HepG2 (cell line): ENCODE results near the gene FPGS. TPM values are rescaled to one million over a fixed set of nuclear protein-coding genes. Genes with fewer than 3 reads are reported as not detected.

Experiments used
- ETV5 ChIP-seq: IDR thresholded peaks from 2 replicates; pipeline ENCODE4 v1.6.1; 2018; ENCODE audit warnings: missing biosample characterization, missing genetic modification reagents, inconsistent platforms, borderline replicate concordance
- FOSL1 ChIP-seq: sonication (generic); formaldehyde crosslinking; IDR thresholded peaks from 2 replicates; pipeline ENCODE4 v1.9.0; 2021; ENCODE audit warnings: missing genetic modification reagents, borderline replicate concordance
- HNF4G ChIP-seq, 2 experiments: sonication (generic) in 1 of 2; formaldehyde crosslinking in 1 of 2; IDR thresholded peaks; 2 replicates each; pipeline versions ENCODE4 v1.4.0 to v1.6.1; 2011 to 2020; ENCODE audit warnings: borderline replicate concordance in 2 of 2, low read depth in 2 of 2, mild to moderate bottlenecking in 2 of 2, low read length in 1 of 2, missing genetic modification reagents in 1 of 2, moderate library complexity in 1 of 2
- ISL2 ChIP-seq: sonication (generic); formaldehyde crosslinking; IDR thresholded peaks from 2 replicates; pipeline ENCODE4 v1.5.0; 2020; ENCODE audit warnings: missing genetic modification reagents
- KAT8 ChIP-seq: IDR thresholded peaks from 2 replicates; pipeline ENCODE4 v1.6.1; 2016; ENCODE audit warnings: missing genetic modification reagents, missing compliant biosample characterization
- MBD4 ChIP-seq: IDR thresholded peaks from 2 replicates; pipeline ENCODE4 v1.6.1; 2012; ENCODE audit warnings: low read length, inconsistent platforms, borderline replicate concordance
- MXD1 ChIP-seq: sonication (generic); formaldehyde crosslinking; IDR thresholded peaks from 2 replicates; pipeline ENCODE4 v1.4.0; 2020; ENCODE audit warnings: mild to moderate bottlenecking, missing genetic modification reagents
- PAXIP1 ChIP-seq: sonication (generic); formaldehyde crosslinking; conservative IDR thresholded peaks from 2 replicates; pipeline ENCODE4 v1.4.0; 2020; ENCODE audit warnings: mild to moderate bottlenecking, missing genetic modification reagents, moderate library complexity
- PHF5A ChIP-seq: IDR thresholded peaks from one replicate; pipeline ENCODE4 v1.6.1; 2018; ENCODE audit warnings: low read depth, missing genetic modification reagents; ENCODE audit not compliant: unreplicated experiment
- POLR2G ChIP-seq: fragments of 200-400 bp; formaldehyde crosslinking; IDR thresholded peaks from 2 replicates; pipeline ENCODE4 v1.6.1; 2018; ENCODE audit warnings: mild to moderate bottlenecking, low read depth, low read length, moderate library complexity
- PRDM10 ChIP-seq: sonication (generic); formaldehyde crosslinking; IDR thresholded peaks from 2 replicates; pipeline ENCODE4 v1.4.0; 2020; ENCODE audit warnings: low read depth, missing genetic modification reagents
- SRF ChIP-seq: IDR thresholded peaks from 2 replicates; pipeline ENCODE4 v1.6.1; 2011; ENCODE audit warnings: mild to moderate bottlenecking, low read depth, low read length, moderate library complexity
- TBX2 ChIP-seq: sonication (generic); formaldehyde crosslinking; IDR thresholded peaks from 2 replicates; pipeline ENCODE4 v1.5.0; 2020; ENCODE audit warnings: missing genetic modification reagents, mild to moderate bottlenecking, borderline replicate concordance
- TFAP4 ChIP-seq: sonication (generic); IDR thresholded peaks from 2 replicates; pipeline ENCODE4 v1.6.1; 2016; ENCODE audit warnings: low read depth, borderline replicate concordance
- TIGD3 ChIP-seq: sonication (generic); formaldehyde crosslinking; IDR thresholded peaks from 2 replicates; pipeline ENCODE4 v1.5.1; 2020; ENCODE audit warnings: mild to moderate bottlenecking, missing genetic modification reagents, borderline replicate concordance
- YY1 ChIP-seq: IDR thresholded peaks from 2 replicates; pipeline ENCODE4 v1.6.1; 2011; ENCODE audit warnings: low read length, low read depth, moderate library complexity, mild to moderate bottlenecking; ENCODE audit not compliant: insufficient read depth, insufficient replicate concordance
- ZNF205 ChIP-seq: IDR thresholded peaks from 2 replicates; pipeline ENCODE4 v1.6.1; 2018; ENCODE audit warnings: missing biosample characterization, missing genetic modification reagents
- ZNF510 ChIP-seq: sonication (generic); formaldehyde crosslinking; IDR thresholded peaks from 2 replicates; pipeline ENCODE4 v1.4.0; 2020; ENCODE audit warnings: low read depth, mild to moderate bottlenecking, missing genetic modification reagents
- polyA plus RNA-seq, 8 experiments: library from polyadenylated mRNA; depleted of rRNA in 3 of 8; stranded (reverse) in 7 of 8; unstranded in 1 of 8; fragments of >200 nt; fragmentation: Illumina TruSeq in 4 of 8; extraction: Trizol in 4 of 8; gene quantifications; 2 replicates each; pipeline versions ENCODE4 v1.2.1 to v1.2.3, GENCODE V29; 2011 to 2016; ENCODE audit warnings: low read depth in 4 of 8, missing spikeins in 1 of 8, mixed read lengths in 1 of 8; ENCODE audit not compliant: insufficient read depth in 1 of 8
- total RNA-seq, 5 experiments: library from RNA; depleted of rRNA; stranded (reverse); fragments of >200 nt; fragmentation: Illumina TruSeq; extraction: Trizol; gene quantifications; 2 replicates each; pipeline ENCODE4 v1.2.3, GENCODE V29; 2016; ENCODE audit warnings: low read depth in 1 of 5

FPGS gene
- total and polyA plus RNA-seq, 2 of the 13 experiments (the other 11 are each of a cell fraction or from before 2014, with no cell fraction given): 35.6 to 36.8 TPM

- no peak for TF ChIP-seq TIGD3 (CRISPR knock-in tag)
- TF ChIP-seq PHF5A (CRISPR knock-in tag): peak; percentile 49
- TF ChIP-seq HNF4G (IDR thresholded peaks at IDR 0.05; ENCODE audit: borderline replicate concordance, low read depth, low read length): 0 out of 2 replicates have a peak, but pooled peaks have one; percentile 19
- TF ChIP-seq HNF4G (CRISPR knock-in tag; IDR thresholded peaks at IDR 0.05; ENCODE audit: borderline replicate concordance, low read depth): no peak
- TF ChIP-seq POLR2G: peak; percentile 84
- TF ChIP-seq ISL2 (CRISPR knock-in tag): no peak
- peak; percentile 21; the same call in 1 of the 2 replicates for TF ChIP-seq MXD1 (CRISPR knock-in tag)
- peak; percentile 82; the same call in 1 of the 2 replicates for TF ChIP-seq ETV5 (CRISPR knock-in tag)
- TF ChIP-seq PAXIP1 (CRISPR knock-in tag): peak; percentile 65
- TF ChIP-seq SRF: no peak
- peak; percentile 38; the same call in 1 of the 2 replicates for TF ChIP-seq TFAP4
- no peak for TF ChIP-seq MBD4
- peak; percentile 22; the same call in 1 of the 2 replicates for TF ChIP-seq TBX2 (CRISPR knock-in tag)
- TF ChIP-seq KAT8 (CRISPR knock-in tag): peak; percentile 62; the same call in 1 of the 2 replicates
- no peak for TF ChIP-seq ZNF510 (CRISPR knock-in tag)
- peak; percentile 60 for TF ChIP-seq YY1
- TF ChIP-seq FOSL1 (CRISPR knock-in tag): no peak
- TF ChIP-seq PRDM10 (CRISPR knock-in tag): no peak
- TF ChIP-seq ZNF205 (CRISPR knock-in tag): peak; percentile 50; the same call in 1 of the 2 replicates
Measured at GRCh38 chr9:127828262-127829031, 25.8 kb downstream of the FPGS start (continued).
